ENCODE measurements around the gene EXTL1.

- no peak for TF ChIP-seq YY1 (IDR thresholded peaks at IDR 0.05; ENCODE audit: low read depth)
- TF ChIP-seq REST (IDR thresholded peaks at IDR 0.05; ENCODE audit: low read depth, low read length), result no peak
- TF ChIP-seq CTCF (IDR thresholded peaks at IDR 0.05), result no peak
- TF ChIP-seq ZBTB33 (IDR thresholded peaks at IDR 0.05; ENCODE audit: borderline replicate concordance, low read depth), result no peak
- no peak for TF ChIP-seq EP300 (IDR thresholded peaks at IDR 0.05; ENCODE audit: borderline replicate concordance in 1 of 2, low read depth in 1 of 2, low read length in 1 of 2)
- TF ChIP-seq MAX (IDR thresholded peaks at IDR 0.05; ENCODE audit: low read depth), result no peak
- TF ChIP-seq GABPA (IDR thresholded peaks at IDR 0.05; ENCODE audit: low read depth), result no peak
- TF ChIP-seq RXRA (IDR thresholded peaks at IDR 0.05; ENCODE audit: borderline replicate concordance, low read depth), result no peak
- TF ChIP-seq FOXJ3 (CRISPR knock-in tag; IDR thresholded peaks at IDR 0.05), result no peak
- no peak for TF ChIP-seq CHD2 (IDR thresholded peaks at IDR 0.05; ENCODE audit: low read length, partially characterized antibody)
- TF ChIP-seq ELF1 (IDR thresholded peaks at IDR 0.05), result no peak
- TF ChIP-seq TAF1 (IDR thresholded peaks at IDR 0.05; ENCODE audit: borderline replicate concordance, low read depth, low read length), result no peak
- TF ChIP-seq SIN3A (IDR thresholded peaks at IDR 0.05; ENCODE audit: borderline replicate concordance, low read depth, low read length), result no peak
- no peak for TF ChIP-seq EZH2phosphoT487 (IDR thresholded peaks at IDR 0.05; ENCODE audit: borderline replicate concordance, low read depth)
Measured at GRCh38 chr1:26020330-26020768, 1.2 kb upstream of the EXTL1 start.

Measured in SK-N-SH (cell line).